HL-60 (cell line): ENCODE measurements around the gene MYBPC2.

Experiments used
- CTCF ChIP-seq: IDR thresholded peaks from one replicate; pipeline ENCODE4 v1.5.1; 2011; ENCODE audit warnings: low read length, control low read depth, inconsistent platforms; ENCODE audit not compliant: insufficient read depth
- GABPA ChIP-seq: IDR thresholded peaks from 2 replicates; pipeline ENCODE4 v1.6.1; 2012; ENCODE audit warnings: low read depth
- POLR2AphosphoS5 ChIP-seq: IDR thresholded peaks from 2 replicates; pipeline ENCODE4 v1.6.1; 2012; ENCODE audit warnings: low read depth
- REST ChIP-seq: IDR thresholded peaks from 2 replicates; pipeline ENCODE4 v1.6.1; 2012; ENCODE audit warnings: low read depth; ENCODE audit not compliant: insufficient replicate concordance
- SPI1 ChIP-seq: IDR thresholded peaks from 2 replicates; pipeline ENCODE4 v1.6.1; 2012; ENCODE audit warnings: low read depth, mild to moderate bottlenecking, borderline replicate concordance

DNA sequence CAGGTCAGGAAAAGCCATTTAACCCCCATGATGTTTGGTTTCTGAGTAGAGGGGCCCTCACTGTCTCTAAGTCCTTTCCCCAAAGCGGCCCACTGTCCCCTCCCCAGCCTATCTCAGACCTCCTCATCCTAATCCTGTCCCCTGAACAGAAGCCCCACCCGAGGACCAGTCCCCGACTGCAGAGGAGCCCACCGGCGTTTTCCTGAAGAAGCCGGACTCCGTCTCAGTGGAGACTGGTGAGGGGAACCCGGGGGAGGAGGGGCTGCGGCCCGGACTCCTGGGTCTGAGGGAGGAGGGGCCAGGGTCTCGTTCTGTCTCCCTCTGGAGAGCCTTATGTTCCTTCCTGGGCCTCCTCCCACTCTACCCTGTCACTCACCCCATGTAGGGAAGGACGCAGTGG, 2.9 kb downstream of the MYBPC2 start:
- no peak for TF ChIP-seq CTCF
- TF ChIP-seq REST: no peak
- TF ChIP-seq POLR2AphosphoS5: no peak
- TF ChIP-seq GABPA: no peak
- TF ChIP-seq SPI1: no peak
